ENCODE results near the gene SLCO4A1. TPM values are rescaled to one million over a fixed set of nuclear protein-coding genes. Genes with fewer than 3 reads are reported as not detected.

Gene SLCO4A1
- total RNA-seq, 1 experiment from 2014 or later, result 161 TPM

GRCh38 chr20:62638679-62639406 is 3.5 kb upstream of the SLCO4A1 start:
- H3K4me3 ChIP-seq (ENCODE audit: low read length), result no peak overlapping the region
- POLR2A ChIA-PET (ENCODE audit: unreplicated experiment), result no interaction called here
- H3K4me2 ChIP-seq (ENCODE audit: low read length), result no peak overlapping the region
- no peak overlapping the region for H3K27ac ChIP-seq (ENCODE audit: low read length)
- TF ChIP-seq EZH2 (IDR thresholded peaks at IDR 0.05; ENCODE audit: low read length, unreplicated experiment) (no peak), CTCF (conservative IDR thresholded peaks at IDR 0.05; ENCODE audit: low read depth, low read length) (no peak), EZH2phosphoT487 (IDR thresholded peaks at IDR 0.05; ENCODE audit: borderline replicate concordance, low read length) (no peak)
- H4K20me1 ChIP-seq (ENCODE audit: low read length), result peaks cover 12% of the 10 kb centered on the region; the same call in 1 of the 2 replicates
- 0 out of 2 replicates have a peak, but pooled peaks cover 2% of the 10 kb centered on the region for H3K36me3 ChIP-seq (ENCODE audit: low read depth, low read length)
- no peaks in the 10 kb centered on the region for H3F3A ChIP-seq (ENCODE audit: low read length, unreplicated experiment)
- intact Hi-C loops (cut with micrococcal nuclease), result no loop called here
- no peak for DNase-seq
- BruUV-seq (replicated peaks), result no TSS peak
- H3K27me3 ChIP-seq (ENCODE audit: low read length), result no peaks in the 10 kb centered on the region
- H3K4me1 ChIP-seq (ENCODE audit: insufficient read depth, low read length), result peaks cover 10% of the 10 kb centered on the region
- CTCF ChIA-PET, result no interaction called here
- ATAC-seq, result no peak
- H3K9me3 ChIP-seq (ENCODE audit: low read length), result no peaks in the 10 kb centered on the region
- H3K79me2 ChIP-seq (ENCODE audit: low read length), result peaks cover 24% of the 10 kb centered on the region
- no peak overlapping the region for H3K9ac ChIP-seq (ENCODE audit: low read length)
- H2AFZ ChIP-seq (ENCODE audit: low read length), result no peak overlapping the region
- no peaks in the 10 kb centered on the region for H3K9me2 ChIP-seq (replicated peaks; ENCODE audit: low read length)

GRCh38 chr20:62639765-62640164 is 2.5 kb upstream of the SLCO4A1 start:
- Histone ChIP-seq H3K27ac (ENCODE audit: low read length) (no peak overlapping the region), H3K4me3 (ENCODE audit: low read length) (no peak overlapping the region), H3K36me3 (ENCODE audit: low read depth, low read length) (0 out of 2 replicates have a peak, but pooled peaks cover 2% of the 10 kb centered on the region), H3K9me2 (replicated peaks; ENCODE audit: low read length) (no peaks in the 10 kb centered on the region), H3K9ac (ENCODE audit: low read length) (no peak overlapping the region), H3K4me2 (ENCODE audit: low read length) (no peak overlapping the region), H3K27me3 (ENCODE audit: low read length) (no peaks in the 10 kb centered on the region), H4K20me1 (ENCODE audit: low read length) (peaks cover 21% of the 10 kb centered on the region), H3K79me2 (ENCODE audit: low read length) (peaks cover 33% of the 10 kb centered on the region), H3K9me3 (ENCODE audit: low read length) (no peaks in the 10 kb centered on the region), H2AFZ (ENCODE audit: low read length) (no peak overlapping the region), H3F3A (ENCODE audit: low read length, unreplicated experiment) (no peaks in the 10 kb centered on the region), H3K4me1 (ENCODE audit: insufficient read depth, low read length) (peaks cover 20% of the 10 kb centered on the region)
- ATAC-seq, result no peak
- BruUV-seq (replicated peaks), result no TSS peak
- intact Hi-C loops (cut with micrococcal nuclease), result no loop called here
- no peak for DNase-seq
- CTCF ChIA-PET, result no interaction called here
- POLR2A ChIA-PET (ENCODE audit: unreplicated experiment), result interaction anchor here (0.6 kb wide), 1 partner anchor 36 kb away, joined by 3 read pairs; no protein-coding TSS in a partner anchor
- TF ChIP-seq EZH2phosphoT487 (IDR thresholded peaks at IDR 0.05; ENCODE audit: borderline replicate concordance, low read length) (no peak), EZH2 (IDR thresholded peaks at IDR 0.05; ENCODE audit: low read length, unreplicated experiment) (no peak)

- H3K9ac ChIP-seq (ENCODE audit: low read length), result no peak overlapping the region
- H3K36me3 ChIP-seq (ENCODE audit: low read depth, low read length), result peaks cover 5% of the 10 kb centered on the region; the same call in 1 of the 2 replicates
- no TSS peak for BruUV-seq (replicated peaks)
- H3K4me3 ChIP-seq (ENCODE audit: low read length), result no peak overlapping the region
- CTCF ChIA-PET, result no interaction called here
- H3K27ac ChIP-seq (ENCODE audit: low read length), result no peak overlapping the region
- H3K4me2 ChIP-seq (ENCODE audit: low read length), result no peak overlapping the region
- ATAC-seq, result no peak
- H3K79me2 ChIP-seq (ENCODE audit: low read length), result peaks cover 44% of the 10 kb centered on the region
- POLR2A ChIA-PET (ENCODE audit: unreplicated experiment), result no interaction called here
- H3K9me2 ChIP-seq (replicated peaks; ENCODE audit: low read length), result no peaks in the 10 kb centered on the region
- no peaks in the 10 kb centered on the region for H3K27me3 ChIP-seq (ENCODE audit: low read length)
- intact Hi-C loops (cut with micrococcal nuclease), result no loop called here
- H4K20me1 ChIP-seq (ENCODE audit: low read length), result peaks cover 31% of the 10 kb centered on the region
- no peaks in the 10 kb centered on the region for H3K9me3 ChIP-seq (ENCODE audit: low read length)
- no peak for DNase-seq
- peaks cover 31% of the 10 kb centered on the region for H3K4me1 ChIP-seq (ENCODE audit: insufficient read depth, low read length)
- no peak for TF ChIP-seq EZH2 (IDR thresholded peaks at IDR 0.05; ENCODE audit: low read length, unreplicated experiment)
- TF ChIP-seq CTCF (conservative IDR thresholded peaks at IDR 0.05; ENCODE audit: low read depth, low read length), result no peak
- TF ChIP-seq EZH2phosphoT487 (IDR thresholded peaks at IDR 0.05; ENCODE audit: borderline replicate concordance, low read length), result no peak
- H3F3A ChIP-seq (ENCODE audit: low read length, unreplicated experiment), result no peaks in the 10 kb centered on the region
- H2AFZ ChIP-seq (ENCODE audit: low read length), result no peak overlapping the region
These were observed 1.4 kb upstream of the SLCO4A1 start for GRCh38 chr20:62640870-62641269.
